K562 (cell line): ENCODE results near the gene HS2ST1. TPM values are rescaled to one million over a fixed set of nuclear protein-coding genes. Genes with fewer than 3 reads are reported as not detected.

ENCODE experiments used
- ATAC-seq: fragments of 200-7000 bp; cut with Tn5 transposase; 3 replicates; pipeline ENCODE4 v1.9.1; 2020; ENCODE audit warnings: moderate library complexity
- BruUV-seq: library from RNA; stranded (reverse); fragments of 400-500 nt; replicated peaks from 2 replicates; lab custom pipeline; 2021; lab: Mats Ljungman, UMichigan
- CTCF ChIA-PET: fragments of 300-600 bp; formaldehyde crosslinking; extraction: SDS; loops from one replicate; lab custom pipeline; 2021; ENCODE audit warnings: low intra/inter-chr PET ratio; lab: Yijun Ruan, JAX
- POLR2A ChIA-PET: fragments of 300-600, 350-650 bp; sonication (Branson Sonifier 250); formaldehyde crosslinking; extraction: SDS; loops from one replicate; lab custom pipeline; 2021; ENCODE audit warnings: antibody characterized with exemption, inconsistent platforms; lab: Yijun Ruan, JAX
- DNase-seq, 4 experiments: peaks; one replicate each; pipeline versions ENCODE4 v3.0.0 to v3.0.0-alpha.2; 2011 to 2018; ENCODE audit warnings: low spot score in 3 of 4, mixed read lengths in 3 of 4; ENCODE audit errors: extremely low read depth in 1 of 4
- FAIRE-seq: peaks from 2 replicates; lab custom pipeline; 2011; peaks lifted over from hg19 to GRCh38; lab: Jason Lieb, UNC
- H2AFZ ChIP-seq: 2 replicates; pipeline ENCODE4 v1.6.0; 2011; ENCODE audit warnings: low read depth, low read length, control low read depth, inconsistent platforms
- H3K27ac ChIP-seq: fragments of 200-600 bp; 3 replicates; pipeline ENCODE4 v1.8.0; 2011; ENCODE audit warnings: low read depth, mild to moderate bottlenecking, control low read depth, inconsistent platforms, low read length, moderate library complexity, mixed read lengths; ENCODE audit errors: extremely low read depth
- H3K27me3 ChIP-seq, 2 experiments: fragments of 300-600 bp in 1 of 2; 2 replicates in 1 of 2; 3 replicates in 1 of 2; pipeline versions ENCODE4 v1.6.0 to v1.8.0; 2011; ENCODE audit warnings: inconsistent platforms in 2 of 2, low read length in 2 of 2, mild to moderate bottlenecking in 1 of 2, mixed read lengths in 1 of 2, moderate library complexity in 1 of 2; ENCODE audit not compliant: control insufficient read depth in 2 of 2, insufficient read depth in 2 of 2
- H3K36me3 ChIP-seq: fragments of 300-600 bp; 3 replicates; pipeline ENCODE4 v1.8.0; 2011; ENCODE audit warnings: mild to moderate bottlenecking, low read length, inconsistent platforms; ENCODE audit not compliant: control insufficient read depth, insufficient read depth
- H3K4me1 ChIP-seq, 2 experiments: fragments of 200-600 bp in 1 of 2; replicated peaks in 1 of 2; 2 replicates in 1 of 2; 3 replicates in 1 of 2; pipeline versions ENCODE4 v1.5.1 to v1.8.0; 2011; ENCODE audit warnings: inconsistent platforms in 2 of 2, low read length in 2 of 2, mild to moderate bottlenecking in 1 of 2, mixed read lengths in 1 of 2, moderate library complexity in 1 of 2; ENCODE audit not compliant: control insufficient read depth in 2 of 2, insufficient read depth in 2 of 2
- H3K4me2 ChIP-seq: 2 replicates; pipeline ENCODE4 v1.6.1; 2011; ENCODE audit warnings: low read length, control low read depth, inconsistent platforms, mixed read lengths; ENCODE audit not compliant: insufficient read depth
- H3K4me3 ChIP-seq: fragments of 200-600 bp; sonication (generic), shearing (Covaris generic); 2 replicates; pipeline ENCODE4 v1.5.1; 2016; ENCODE audit warnings: control low read depth, inconsistent platforms
- H3K79me2 ChIP-seq: fragments of 200-600 bp; 3 replicates; pipeline ENCODE4 v1.8.0; 2011; ENCODE audit warnings: low read length, inconsistent platforms; ENCODE audit not compliant: control insufficient read depth, insufficient read depth
- H3K9ac ChIP-seq, 2 experiments: 2 replicates each; pipeline versions ENCODE4 v1.6.0 to v1.6.1; 2011; ENCODE audit warnings: low read depth in 2 of 2, low read length in 2 of 2, control low read depth in 1 of 2, inconsistent platforms in 1 of 2, mild to moderate bottlenecking in 1 of 2, mixed read lengths in 1 of 2; ENCODE audit not compliant: insufficient read depth in 1 of 2
- H3K9me1 ChIP-seq: one replicate; pipeline ENCODE4 v1.6.0; 2011; ENCODE audit warnings: inconsistent platforms, mild to moderate bottlenecking, low read length, moderate library complexity; ENCODE audit not compliant: control insufficient read depth, insufficient read depth
- H3K9me3 ChIP-seq: replicated peaks from 2 replicates; pipeline ENCODE4 v1.5.1; 2011; ENCODE audit warnings: low read depth, low read length, inconsistent platforms; ENCODE audit not compliant: control insufficient read depth, insufficient read depth
- H4K20me1 ChIP-seq: replicated peaks from 2 replicates; pipeline ENCODE4 v1.6.1; 2011; ENCODE audit warnings: low read length, inconsistent platforms, mixed read lengths; ENCODE audit not compliant: control insufficient read depth, insufficient read depth
- KLF16 ChIP-seq: IDR thresholded peaks from 2 replicates; pipeline ENCODE4 v1.6.1; 2016; ENCODE audit warnings: antibody characterized with exemption
- MTA3 ChIP-seq: fragments of 450-650 bp; formaldehyde crosslinking; IDR thresholded peaks from 2 replicates; pipeline ENCODE4 v1.6.1; 2017; ENCODE audit warnings: mild to moderate bottlenecking, borderline replicate concordance
- SETDB1 ChIP-seq: IDR thresholded peaks from one replicate; pipeline ENCODE4 v1.6.1; 2012; ENCODE audit warnings: low read length, control low read depth, inconsistent platforms
- TRIM28 ChIP-seq: fragments of 450-650 bp; IDR thresholded peaks from 2 replicates; pipeline ENCODE4 v1.6.1; 2017
- ZNF165 ChIP-seq: fragments of 250-450 bp; sonication (Bioruptor Pico); IDR thresholded peaks from 2 replicates; pipeline ENCODE4 v1.4.0; 2020; ENCODE audit warnings: borderline replicate concordance
- ZZZ3 ChIP-seq: fragments of 450-650 bp; IDR thresholded peaks from 2 replicates; pipeline ENCODE4 v1.6.1; 2016; ENCODE audit warnings: antibody characterized with exemption, mild to moderate bottlenecking, moderate library complexity
- WGBS: fragments of 100-300 bp; shearing (Covaris generic); methylation state at CpG from one replicate; pipeline ENCODE4 v1.1.6; 2016; ENCODE audit warnings: low coverage, mixed read lengths; ENCODE audit not compliant: insufficient coverage; ENCODE audit errors: missing lambda C conversion rate; 5-methylcytosine and 5-hydroxymethylcytosine counted together
- in situ Hi-C: fragments of 300-500 bp; cut with MboI; formaldehyde crosslinking; loops from 4 replicates; pipeline ENCODE4 v1.15.0; 2018; ENCODE audit warnings: inconsistent platforms, mixed read lengths
- intact Hi-C: fragments of 100-400 bp; cut with micrococcal nuclease; formaldehyde crosslinking; loops from 2 replicates; pipeline ENCODE4 v1.14.2; 2022
- polyA plus RNA-seq, 8 experiments: library from polyadenylated mRNA; depleted of rRNA in 4 of 8; stranded (reverse) in 5 of 8; unstranded in 3 of 8; fragments of >200 nt; fragmentation: Nextera tagmentation in 2 of 8; fragmentation: Illumina TruSeq in 1 of 8; extraction: Ambion mirVana in 2 of 8; extraction: Trizol in 1 of 8; gene quantifications; 2 replicates each; pipeline versions ENCODE4 v1.2.1 to v1.2.3, GENCODE V29; 2011 to 2014; ENCODE audit warnings: inconsistent platforms in 1 of 8, missing spikeins in 1 of 8
- total RNA-seq, 7 experiments: library from RNA; depleted of rRNA in 6 of 7; stranded (reverse); fragments of >200 nt in 6 of 7; fragmentation: Illumina TruSeq in 2 of 7; extraction: Trizol in 2 of 7; gene quantifications; 2 replicates each; pipeline versions ENCODE4 v1.2.1 to v1.2.3, GENCODE V29; 2011 to 2021; ENCODE audit warnings: low replicate concordance in 1 of 7
- TF ChIP-seq, protein P1 (sequence below): fragments of 250-450 bp; sonication (Bioruptor Pico); IDR thresholded peaks from 2 replicates; pipeline ENCODE4 v1.5.0; 2020; ENCODE audit warnings: mild to moderate bottlenecking, borderline replicate concordance
- TF ChIP-seq, protein P2 (sequence below): fragments of 250-450 bp; sonication (Bioruptor Pico); IDR thresholded peaks from 2 replicates; pipeline ENCODE4 v1.5.0; 2020; ENCODE audit warnings: mild to moderate bottlenecking

The HS2ST1 gene
- total and polyA plus RNA-seq, 9 of the 15 experiments (the other 6 are each of a cell fraction or from before 2014, with no cell fraction given) = 7.7 to 43.3 (median 25.8) TPM

DNA sequence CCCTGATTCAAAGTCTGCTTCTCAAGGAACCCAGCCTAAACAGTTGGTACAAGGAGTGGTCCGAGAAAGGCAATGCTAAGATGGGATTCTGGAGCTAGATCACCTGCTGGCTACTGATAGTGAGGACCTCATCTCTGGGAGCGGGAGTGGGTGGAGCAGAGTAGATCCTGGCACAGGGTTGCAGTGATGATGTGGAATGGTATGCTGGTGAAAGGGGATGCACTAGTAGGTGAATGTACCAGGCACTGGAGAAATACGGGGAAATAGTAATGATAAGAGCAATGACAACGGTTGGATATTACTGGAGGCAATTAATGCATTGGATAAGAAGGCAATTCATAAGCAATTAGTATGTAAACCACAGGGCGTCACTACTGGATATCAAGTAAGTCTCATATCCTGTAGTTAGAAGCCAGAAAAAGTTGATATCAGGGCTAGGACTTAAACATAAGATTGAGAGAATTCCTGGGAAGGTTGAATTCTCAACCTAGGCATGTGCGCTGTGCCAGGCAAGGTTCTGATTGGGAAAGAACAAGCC lies 245.0 kb downstream of the HS2ST1 start:
- Histone ChIP-seq H3K79me2 (no peaks in the 10 kb centered on the region), H3K4me3 (no peak overlapping the region), H3K27ac (no peak overlapping the region), H3K9me1 (no peaks in the 10 kb centered on the region), H3K9ac (no peak overlapping the region), H2AFZ (no peak overlapping the region), H3K4me1 (no peaks in the 10 kb centered on the region), H4K20me1 (no peaks in the 10 kb centered on the region), H3K27me3 (peaks cover 7 to 35% of the 10 kb centered on the region in 2 experiments; a peak in 3 of 5 replicates), H3K36me3 (no peaks in the 10 kb centered on the region), H3K9me3 (no peaks in the 10 kb centered on the region), H3K4me2 (no peak overlapping the region)
- 0% methylated on average over 6 of the region's 6 CpGs for WGBS
- ChIA-PET CTCF (no interaction called here), POLR2A (no interaction called here)
- intact Hi-C loops = no loop called here
- no peak for FAIRE-seq
- in situ Hi-C loops = no loop called here
- BruUV-seq = no TSS peak
- TF ChIP-seq KLF16 (no peak), MTA3 (no peak), ZZZ3 (no peak), ZNF165 (CRISPR knock-in tag) (no peak), SETDB1 (no peak), TRIM28 (no peak)
- TF ChIP-seq, protein P1, sequence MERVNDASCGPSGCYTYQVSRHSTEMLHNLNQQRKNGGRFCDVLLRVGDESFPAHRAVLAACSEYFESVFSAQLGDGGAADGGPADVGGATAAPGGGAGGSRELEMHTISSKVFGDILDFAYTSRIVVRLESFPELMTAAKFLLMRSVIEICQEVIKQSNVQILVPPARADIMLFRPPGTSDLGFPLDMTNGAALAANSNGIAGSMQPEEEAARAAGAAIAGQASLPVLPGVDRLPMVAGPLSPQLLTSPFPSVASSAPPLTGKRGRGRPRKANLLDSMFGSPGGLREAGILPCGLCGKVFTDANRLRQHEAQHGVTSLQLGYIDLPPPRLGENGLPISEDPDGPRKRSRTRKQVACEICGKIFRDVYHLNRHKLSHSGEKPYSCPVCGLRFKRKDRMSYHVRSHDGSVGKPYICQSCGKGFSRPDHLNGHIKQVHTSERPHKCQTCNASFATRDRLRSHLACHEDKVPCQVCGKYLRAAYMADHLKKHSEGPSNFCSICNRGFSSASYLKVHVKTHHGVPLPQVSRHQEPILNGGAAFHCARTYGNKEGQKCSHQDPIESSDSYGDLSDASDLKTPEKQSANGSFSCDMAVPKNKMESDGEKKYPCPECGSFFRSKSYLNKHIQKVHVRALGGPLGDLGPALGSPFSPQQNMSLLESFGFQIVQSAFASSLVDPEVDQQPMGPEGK (CRISPR knock-in tag) = no peak
- TF ChIP-seq, protein P2, sequence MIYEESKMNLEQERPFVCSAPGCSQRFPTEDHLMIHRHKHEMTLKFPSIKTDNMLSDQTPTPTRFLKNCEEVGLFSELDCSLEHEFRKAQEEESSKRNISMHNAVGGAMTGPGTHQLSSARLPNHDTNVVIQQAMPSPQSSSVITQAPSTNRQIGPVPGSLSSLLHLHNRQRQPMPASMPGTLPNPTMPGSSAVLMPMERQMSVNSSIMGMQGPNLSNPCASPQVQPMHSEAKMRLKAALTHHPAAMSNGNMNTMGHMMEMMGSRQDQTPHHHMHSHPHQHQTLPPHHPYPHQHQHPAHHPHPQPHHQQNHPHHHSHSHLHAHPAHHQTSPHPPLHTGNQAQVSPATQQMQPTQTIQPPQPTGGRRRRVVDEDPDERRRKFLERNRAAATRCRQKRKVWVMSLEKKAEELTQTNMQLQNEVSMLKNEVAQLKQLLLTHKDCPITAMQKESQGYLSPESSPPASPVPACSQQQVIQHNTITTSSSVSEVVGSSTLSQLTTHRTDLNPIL (CRISPR knock-in tag) = no peak
- ATAC-seq = no peak
- no peak for DNase-seq

Other genes starting within 250 kb of the HS2ST1 start
- gene SH3GLB1, start 210.1 kb upstream of the HS2ST1 start, total RNA-seq (2014; rRNA removed) = 8.6 and 11.9 TPM in 2 replicates
- 27.3 and 35.5 TPM in 2 replicates for gene SH3GLB1, start 210.1 kb upstream of the HS2ST1 start, total RNA-seq (2014; rRNA removed; fragmentation: Illumina TruSeq; extraction: Trizol)
- 24.2 TPM in 2 replicates for gene SH3GLB1, start 210.1 kb upstream of the HS2ST1 start, total RNA-seq (2015; rRNA removed; fragmentation: Illumina TruSeq; extraction: Trizol)
- 33.9 and 34.2 TPM in 2 replicates for gene SH3GLB1, start 210.1 kb upstream of the HS2ST1 start, total RNA-seq (2021)
- 22.2 and 26.7 TPM in 2 replicates for gene SH3GLB1, start 210.1 kb upstream of the HS2ST1 start, polyA plus RNA-seq (2011; rRNA removed)
- 33.9 and 36.3 TPM in 2 replicates for gene SH3GLB1, start 210.1 kb upstream of the HS2ST1 start, polyA plus RNA-seq (2014; fragmentation: Illumina TruSeq; extraction: Trizol)
- gene SH3GLB1, start 210.1 kb upstream of the HS2ST1 start, polyA plus RNA-seq (2014; fragmentation: Nextera tagmentation; extraction: Ambion mirVana) = 10 to 100 TPM; 10.2 to 10.4 TPM
- 14.5 and 18.8 TPM in 2 replicates for gene SH3GLB1, start 210.1 kb upstream of the HS2ST1 start, polyA plus RNA-seq (2014; rRNA removed)
- 108 and 115 TPM in 2 replicates for gene SELENOF, start 509 bp upstream of the HS2ST1 start, total RNA-seq (2014; rRNA removed)
- gene SELENOF, start 509 bp upstream of the HS2ST1 start, total RNA-seq (2014; rRNA removed; fragmentation: Illumina TruSeq; extraction: Trizol) = 194 and 221 TPM in 2 replicates
- 155 and 176 TPM in 2 replicates for gene SELENOF, start 509 bp upstream of the HS2ST1 start, total RNA-seq (2015; rRNA removed; fragmentation: Illumina TruSeq; extraction: Trizol)
- 197 and 201 TPM in 2 replicates for gene SELENOF, start 509 bp upstream of the HS2ST1 start, total RNA-seq (2021)
- gene SELENOF, start 509 bp upstream of the HS2ST1 start, polyA plus RNA-seq (2011; rRNA removed) = 225 and 296 TPM in 2 replicates
- 256 and 320 TPM in 2 replicates for gene SELENOF, start 509 bp upstream of the HS2ST1 start, polyA plus RNA-seq (2014; fragmentation: Illumina TruSeq; extraction: Trizol)
- 100 to 1,000 TPM; 371 to 394 TPM for gene SELENOF, start 509 bp upstream of the HS2ST1 start, polyA plus RNA-seq (2014; fragmentation: Nextera tagmentation; extraction: Ambion mirVana)
- gene SELENOF, start 509 bp upstream of the HS2ST1 start, polyA plus RNA-seq (2014; rRNA removed) = 215 and 237 TPM in 2 replicates